ENCODE data around the gene MYO19. TPM values are rescaled to one million over a fixed set of nuclear protein-coding genes. Genes with fewer than 3 reads are reported as not detected.
"Not testable (repeated sequence)": the region's sequence is repeated elsewhere in the genome, so short reads cannot be mapped to it uniquely, and the experiment has no call there.

MYO19 gene
- total RNA-seq, 1 donor from 2014 or later = 42.5 TPM

DNA sequence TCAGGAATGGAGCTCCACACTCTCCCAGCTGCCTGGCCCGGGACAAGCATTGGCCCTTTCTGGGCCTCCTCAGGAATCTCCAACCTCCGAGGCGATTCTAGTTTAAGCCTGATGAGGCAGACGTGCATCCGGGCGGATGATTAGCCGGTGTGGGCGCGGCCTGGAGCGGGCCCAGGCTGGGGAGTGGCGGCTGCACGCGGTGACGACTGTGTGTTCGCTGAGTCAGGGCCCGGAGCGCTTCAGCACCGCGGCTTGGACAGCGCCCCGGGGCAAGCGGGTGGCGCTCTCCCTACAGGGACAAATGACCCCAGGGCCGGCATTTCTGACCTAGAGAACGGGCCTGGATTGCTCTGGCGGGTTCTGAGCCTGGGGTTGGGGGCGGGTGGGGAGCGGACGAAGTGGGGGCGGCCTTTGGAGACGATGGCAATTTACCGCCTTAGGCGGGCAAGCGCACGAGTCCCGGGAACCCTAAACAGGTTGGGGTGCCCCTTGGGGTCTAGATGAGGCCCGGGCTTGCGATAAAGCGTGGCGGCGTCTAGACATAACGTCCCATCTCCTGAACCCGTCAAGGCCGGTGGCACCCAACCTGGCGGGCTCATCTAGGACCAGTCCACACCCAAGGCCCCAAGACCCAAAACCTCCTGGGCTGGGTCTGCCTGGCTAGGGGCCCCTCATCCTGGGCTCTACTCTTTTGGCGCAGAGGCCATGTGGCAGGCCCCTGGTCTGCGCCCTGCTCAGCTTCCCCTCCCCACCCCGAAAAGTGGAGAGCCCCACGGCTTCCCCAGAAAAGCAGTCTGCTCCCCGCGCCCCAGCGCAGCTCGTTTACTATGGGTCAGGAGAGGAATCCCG lies 70.5 kb downstream of the MYO19 start:
- no peak overlapping the region for H3K4me3 ChIP-seq (ENCODE audit: low read depth, low read length)
- H3K36me3 ChIP-seq (ENCODE audit: control insufficient read depth, insufficient read depth, low read length) = no peaks in the 10 kb centered on the region
- peak; percentile 32 for DNase-seq (ENCODE audit: low read depth)
- TF ChIP-seq, protein P1, sequence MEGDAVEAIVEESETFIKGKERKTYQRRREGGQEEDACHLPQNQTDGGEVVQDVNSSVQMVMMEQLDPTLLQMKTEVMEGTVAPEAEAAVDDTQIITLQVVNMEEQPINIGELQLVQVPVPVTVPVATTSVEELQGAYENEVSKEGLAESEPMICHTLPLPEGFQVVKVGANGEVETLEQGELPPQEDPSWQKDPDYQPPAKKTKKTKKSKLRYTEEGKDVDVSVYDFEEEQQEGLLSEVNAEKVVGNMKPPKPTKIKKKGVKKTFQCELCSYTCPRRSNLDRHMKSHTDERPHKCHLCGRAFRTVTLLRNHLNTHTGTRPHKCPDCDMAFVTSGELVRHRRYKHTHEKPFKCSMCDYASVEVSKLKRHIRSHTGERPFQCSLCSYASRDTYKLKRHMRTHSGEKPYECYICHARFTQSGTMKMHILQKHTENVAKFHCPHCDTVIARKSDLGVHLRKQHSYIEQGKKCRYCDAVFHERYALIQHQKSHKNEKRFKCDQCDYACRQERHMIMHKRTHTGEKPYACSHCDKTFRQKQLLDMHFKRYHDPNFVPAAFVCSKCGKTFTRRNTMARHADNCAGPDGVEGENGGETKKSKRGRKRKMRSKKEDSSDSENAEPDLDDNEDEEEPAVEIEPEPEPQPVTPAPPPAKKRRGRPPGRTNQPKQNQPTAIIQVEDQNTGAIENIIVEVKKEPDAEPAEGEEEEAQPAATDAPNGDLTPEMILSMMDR (IDR thresholded peaks at IDR 0.05; ENCODE audit: insufficient read depth, low read length, poor library complexity, severe bottlenecking) = peak; percentile 5
- peaks cover 24% of the 10 kb centered on the region for H3K27me3 ChIP-seq (ENCODE audit: control insufficient read depth, insufficient read depth, low read length)

DNA sequence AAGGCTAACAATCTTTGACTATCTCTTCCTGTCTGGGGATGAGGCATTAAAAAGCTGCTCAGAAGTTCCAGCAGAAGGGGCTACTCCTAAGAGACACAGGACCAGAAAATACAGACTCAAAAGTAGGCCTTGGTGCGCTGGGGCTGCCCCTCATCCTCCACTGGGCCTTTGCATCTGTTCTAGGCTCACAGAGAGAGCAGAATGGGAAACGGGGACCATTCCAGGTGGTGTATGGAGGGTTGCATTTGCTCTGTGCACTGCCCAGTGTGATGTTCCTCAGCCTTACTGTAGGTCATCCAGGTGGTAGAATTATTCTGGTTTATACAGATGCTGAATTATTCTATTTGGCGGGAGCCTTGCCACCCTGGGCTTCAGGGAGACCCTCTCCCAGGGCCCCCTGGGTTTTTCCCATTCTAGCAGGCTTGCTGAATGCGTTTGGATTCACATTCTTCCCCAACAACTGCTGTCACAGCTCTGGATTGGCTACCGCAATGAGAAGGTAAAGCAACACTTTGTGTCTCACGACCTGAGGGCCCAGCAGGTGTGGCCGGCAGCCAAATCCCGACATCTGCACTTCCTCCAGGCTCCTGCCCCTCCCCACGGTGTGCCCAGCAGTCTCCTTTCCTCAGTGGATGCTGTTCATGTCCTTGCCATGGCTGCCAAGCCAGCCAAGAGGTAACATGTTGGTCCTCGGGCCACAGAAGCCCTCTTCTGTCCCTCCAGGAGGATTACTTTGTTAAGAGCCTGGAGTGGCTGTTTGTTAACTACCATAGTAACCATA lies 73.1 kb downstream of the MYO19 start:
- TF ChIP-seq, protein P1 (IDR thresholded peaks at IDR 0.05; ENCODE audit: insufficient read depth, low read length, poor library complexity, severe bottlenecking) = no peak
- Histone ChIP-seq H3K4me3 (ENCODE audit: low read depth, low read length) (no peak overlapping the region), H3K36me3 (ENCODE audit: control insufficient read depth, insufficient read depth, low read length) (no peaks in the 10 kb centered on the region), H3K27me3 (ENCODE audit: control insufficient read depth, insufficient read depth, low read length) (peaks cover 17% of the 10 kb centered on the region)
- DNase-seq (ENCODE audit: low read depth) = no peak

DNA sequence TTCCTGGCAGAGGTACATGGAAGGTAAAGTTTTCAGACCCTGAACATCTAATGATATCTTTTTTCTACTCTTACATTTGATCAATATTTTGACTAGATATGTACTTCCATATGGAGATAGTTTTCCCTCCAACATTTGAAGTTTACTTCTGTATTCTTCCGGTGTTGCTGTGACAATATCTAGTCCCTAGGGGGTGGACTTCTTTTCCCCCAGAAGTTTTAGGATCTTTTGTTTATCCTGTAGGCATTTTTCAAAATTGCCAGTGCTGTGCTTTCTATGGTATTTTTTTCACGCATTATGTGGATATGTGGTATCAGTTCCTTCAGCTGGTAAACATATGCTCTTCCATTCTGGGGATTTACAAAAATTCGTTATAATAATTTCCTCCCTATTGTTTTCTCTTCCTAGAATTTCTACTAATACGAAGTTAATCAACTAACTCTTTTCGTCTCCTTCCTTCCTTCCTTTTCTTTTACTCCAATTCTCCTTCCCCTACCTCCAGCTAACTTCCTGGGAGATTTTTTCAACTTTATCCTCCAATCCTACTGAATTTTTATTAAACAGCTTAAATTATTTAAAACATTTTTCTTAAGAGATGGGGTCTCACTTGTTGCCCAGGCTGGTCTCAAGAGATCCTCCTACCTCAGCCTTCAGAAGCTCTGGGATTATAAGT lies 74.3 kb downstream of the MYO19 start:
- peaks cover 12% of the 10 kb centered on the region for H3K27me3 ChIP-seq (ENCODE audit: control insufficient read depth, insufficient read depth, low read length)
- H3K4me3 ChIP-seq (ENCODE audit: low read depth, low read length) = no peak overlapping the region
- no peak for DNase-seq (ENCODE audit: low read depth)
- TF ChIP-seq, protein P1 (IDR thresholded peaks at IDR 0.05; ENCODE audit: insufficient read depth, low read length, poor library complexity, severe bottlenecking) = no peak
- no peaks in the 10 kb centered on the region for H3K36me3 ChIP-seq (ENCODE audit: control insufficient read depth, insufficient read depth, low read length)

DNA sequence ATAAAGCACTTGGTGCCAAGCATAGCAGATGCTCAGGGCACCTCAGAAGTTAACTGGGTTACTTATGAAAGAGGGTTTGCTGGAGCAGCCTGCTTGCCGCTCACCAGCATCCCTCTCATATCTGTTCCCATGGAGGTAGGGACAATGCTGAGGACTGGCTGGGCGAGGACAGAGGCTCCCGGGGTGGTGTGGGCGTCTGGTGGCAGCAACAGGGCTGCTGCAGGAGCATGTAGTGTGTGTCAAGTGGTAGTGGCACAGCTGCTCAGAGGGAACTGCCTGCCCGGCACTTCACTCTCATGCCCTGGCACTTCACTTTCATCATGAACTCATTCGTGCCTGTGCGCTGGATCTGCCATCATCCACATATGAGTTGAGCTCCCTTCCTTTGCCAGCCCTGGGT lies 75.1 kb downstream of the MYO19 start:
- Histone ChIP-seq H3K36me3 (ENCODE audit: control insufficient read depth, insufficient read depth, low read length) (no peaks in the 10 kb centered on the region), H3K4me3 (ENCODE audit: low read depth, low read length) (no peak overlapping the region), H3K27me3 (ENCODE audit: control insufficient read depth, insufficient read depth, low read length) (peaks cover 5% of the 10 kb centered on the region)
- no peak for DNase-seq (ENCODE audit: low read depth)
- TF ChIP-seq, protein P1 (IDR thresholded peaks at IDR 0.05; ENCODE audit: insufficient read depth, low read length, poor library complexity, severe bottlenecking) = no peak

DNA sequence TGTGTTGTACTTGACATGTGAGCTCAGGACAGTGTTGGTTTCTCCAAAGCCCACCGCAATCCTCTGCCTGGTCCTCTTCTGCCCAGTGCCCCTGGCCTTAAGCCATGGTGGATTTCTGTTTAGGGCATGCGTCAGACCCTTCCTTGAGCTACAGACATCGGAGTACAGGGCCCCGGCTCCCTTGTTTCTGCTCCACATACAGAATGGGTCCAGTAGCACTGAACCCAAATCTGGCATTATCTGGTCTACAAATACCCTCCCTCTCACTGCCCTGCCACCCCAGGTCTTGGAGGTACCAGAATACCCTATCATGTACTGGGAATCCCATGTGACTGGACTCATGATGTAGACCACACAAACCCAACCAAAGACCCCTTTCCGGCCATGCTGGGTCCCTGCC lies 75.6 kb downstream of the MYO19 start:
- no peak for DNase-seq (ENCODE audit: low read depth)
- Histone ChIP-seq H3K27me3 (ENCODE audit: control insufficient read depth, insufficient read depth, low read length) (no peaks in the 10 kb centered on the region), H3K36me3 (ENCODE audit: control insufficient read depth, insufficient read depth, low read length) (no peaks in the 10 kb centered on the region), H3K4me3 (ENCODE audit: low read depth, low read length) (no peak overlapping the region)
- TF ChIP-seq, protein P1 (IDR thresholded peaks at IDR 0.05; ENCODE audit: insufficient read depth, low read length, poor library complexity, severe bottlenecking) = no peak

DNA sequence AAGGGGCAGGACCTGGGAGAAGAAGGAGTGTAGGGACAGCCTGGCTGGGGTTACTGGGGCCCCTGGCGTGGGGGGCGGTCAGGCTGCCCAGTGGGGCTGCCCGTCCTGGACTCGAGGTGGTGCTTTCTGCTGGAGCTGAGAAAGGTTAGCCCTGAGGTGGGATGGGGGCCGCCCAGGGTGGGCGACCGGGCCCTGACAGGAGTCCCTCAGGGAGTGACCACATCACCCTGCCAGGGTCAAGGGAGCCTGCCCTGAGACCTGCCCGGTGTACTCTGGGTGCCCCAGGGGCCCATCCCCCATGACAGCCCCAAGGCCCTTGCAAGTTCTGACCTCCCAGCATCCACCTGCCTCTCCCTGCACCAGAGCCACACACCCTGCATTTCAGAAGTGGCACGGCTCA lies 77.0 kb downstream of the MYO19 start:
- H3K36me3 ChIP-seq (ENCODE audit: control insufficient read depth, insufficient read depth, low read length); DNase-seq (ENCODE audit: low read depth); H3K4me3 ChIP-seq (ENCODE audit: low read depth, low read length); H3K27me3 ChIP-seq (ENCODE audit: control insufficient read depth, insufficient read depth, low read length): not testable (repeated sequence)

DNA sequence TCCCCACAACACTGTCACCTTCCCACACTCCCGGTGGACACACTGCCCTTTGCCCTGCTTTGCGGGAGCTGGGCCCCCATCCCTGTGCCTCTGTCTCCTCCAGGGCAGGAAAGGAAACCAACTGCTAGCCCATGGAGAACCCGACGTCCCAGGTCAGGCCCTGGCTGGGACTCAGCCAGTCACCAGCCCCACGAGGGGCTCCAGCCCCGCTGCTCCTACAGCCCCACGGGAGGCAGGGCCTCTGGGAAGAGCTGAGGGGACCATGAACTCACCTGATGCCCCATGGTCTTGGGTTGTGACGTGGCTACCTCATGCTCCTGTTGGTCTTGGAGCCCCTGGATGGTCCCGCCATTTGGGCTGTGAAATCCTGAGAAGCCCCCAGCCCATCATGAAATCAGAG lies 81.8 kb downstream of the MYO19 start:
- not testable (repeated sequence) for H3K4me3 ChIP-seq (ENCODE audit: low read depth, low read length); DNase-seq (ENCODE audit: low read depth); H3K36me3 ChIP-seq (ENCODE audit: control insufficient read depth, insufficient read depth, low read length); H3K27me3 ChIP-seq (ENCODE audit: control insufficient read depth, insufficient read depth, low read length)

DNA sequence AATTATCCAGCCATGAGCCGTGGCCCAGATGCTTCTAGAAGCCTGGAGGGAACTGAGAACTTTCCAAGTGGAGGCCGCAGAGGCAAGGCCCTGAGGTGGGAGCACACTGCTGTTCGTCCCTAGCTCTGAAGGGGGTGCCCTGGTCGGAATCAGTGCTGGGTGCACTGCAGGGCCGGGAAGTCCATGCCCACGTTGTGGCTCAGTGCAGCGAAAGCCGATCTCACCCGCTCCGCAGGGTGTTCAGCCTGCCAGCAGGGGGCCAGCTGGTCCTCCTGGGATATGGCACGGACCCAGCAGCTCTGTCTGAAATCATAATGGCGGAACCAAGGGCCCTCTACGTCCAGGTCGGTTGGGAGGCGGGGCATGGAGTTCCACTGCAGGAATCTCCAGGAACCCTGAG lies 84.7 kb downstream of the MYO19 start:
- not testable (repeated sequence) for H3K36me3 ChIP-seq (ENCODE audit: control insufficient read depth, insufficient read depth, low read length); H3K4me3 ChIP-seq (ENCODE audit: low read depth, low read length); H3K27me3 ChIP-seq (ENCODE audit: control insufficient read depth, insufficient read depth, low read length); DNase-seq (ENCODE audit: low read depth)
